Measurements from ENCODE around the gene BEND6. TPM values are rescaled to one million over a fixed set of nuclear protein-coding genes. Genes with fewer than 3 reads are reported as not detected.
A peak's percentile ranks its signal among the peaks of the same experiment; 100 is the strongest.

BEND6 gene
- polyA plus RNA-seq, 1 of the 3 experiments (the other 2 are of a cell fraction): 6.9 TPM

GRCh38 chr6:56992703-56993102, 37.8 kb downstream of the BEND6 start (continued):
- no peak for TF ChIP-seq GABPA (IDR thresholded peaks at IDR 0.05; ENCODE audit: low read depth)
- no peak for TF ChIP-seq EZH2phosphoT487 (IDR thresholded peaks at IDR 0.05; ENCODE audit: borderline replicate concordance, low read depth)
- TF ChIP-seq NRF1 (IDR thresholded peaks at IDR 0.05; ENCODE audit: low read depth, low read length): no peak
- no peak for TF ChIP-seq MXI1 (IDR thresholded peaks at IDR 0.05; ENCODE audit: low read depth, low read length)
- TF ChIP-seq FOXM1 (IDR thresholded peaks at IDR 0.05; ENCODE audit: low read depth): no peak
- TF ChIP-seq IRF3 (IDR thresholded peaks at IDR 0.05; ENCODE audit: low read depth, low read length): no peak

DNA sequence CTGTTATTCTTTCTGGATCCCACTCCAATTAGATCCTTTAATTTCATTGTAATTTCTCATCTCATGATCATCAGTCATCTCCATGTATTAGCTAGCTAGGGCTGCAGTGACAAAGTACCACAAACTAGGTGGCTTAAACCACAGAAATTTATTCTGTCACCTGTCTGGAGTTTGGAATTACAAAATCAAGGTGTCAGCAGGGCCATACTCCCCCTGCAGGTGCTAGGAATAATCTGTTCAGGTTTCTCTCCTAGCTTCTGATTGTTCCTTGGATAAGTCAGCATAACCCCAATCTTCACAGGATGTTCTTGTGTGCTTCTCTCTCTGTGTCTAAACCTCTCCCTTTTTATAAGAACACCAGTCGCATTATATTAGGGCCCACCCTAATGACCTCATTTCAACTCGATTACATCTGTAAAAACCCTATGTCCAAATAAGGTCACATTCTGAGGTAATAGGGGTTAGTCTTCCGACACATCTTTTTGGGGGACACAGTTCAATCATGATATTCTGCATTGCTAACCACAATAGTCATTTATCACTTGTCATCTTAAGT, 40.5 kb downstream of the BEND6 start:
- whole genome bisulfite sequencing (ENCODE audit: low lambda C conversion rate): 74% methylated on average over 3 of the region's 3 CpGs
- Histone ChIP-seq H3K27ac (ENCODE audit: low read depth in 2 of 2, low read length in 1 of 2) (no peak overlapping the region), H3K4me2 (no peak overlapping the region), H3K27me3 (ENCODE audit: insufficient read depth) (no peaks in the 10 kb centered on the region), H3K4me3 (ENCODE audit: low read depth in 2 of 2, low read length in 1 of 2) (no peak overlapping the region), H2AFZ (ENCODE audit: low read depth) (no peak overlapping the region), H3K9ac (no peak overlapping the region), H4K20me1 (ENCODE audit: insufficient read depth) (no peaks in the 10 kb centered on the region), H3K9me2 (no peaks in the 10 kb centered on the region), H3K36me3 (replicated peaks in 1 of 2; ENCODE audit: control insufficient read depth in 1 of 2, insufficient read depth in 2 of 2, low read length in 1 of 2) (peaks cover 0 to 27% of the 10 kb centered on the region in 2 experiments), H3K4me1 (ENCODE audit: control insufficient read depth in 1 of 2, insufficient read depth in 2 of 2, low read depth in 1 of 2, low read length in 1 of 2) (no peaks in the 10 kb centered on the region), H3K79me2 (ENCODE audit: insufficient read depth) (no peaks in the 10 kb centered on the region), H3F3A (replicated peaks; ENCODE audit: insufficient read depth) (no peaks in the 10 kb centered on the region), H3K9me3 (peaks cover 10% of the 10 kb centered on the region; the same call in 1 of the 2 replicates)
- no peak for DNase-seq
- ChIA-PET POLR2A (no interaction called here), CTCF (interaction anchor here (0.5 to 1.6 kb wide), 2 partner anchors 93 to 128 kb away, joined by 3 to 4 read pairs; no protein-coding TSS in a partner anchor)
- TF ChIP-seq, protein P1, sequence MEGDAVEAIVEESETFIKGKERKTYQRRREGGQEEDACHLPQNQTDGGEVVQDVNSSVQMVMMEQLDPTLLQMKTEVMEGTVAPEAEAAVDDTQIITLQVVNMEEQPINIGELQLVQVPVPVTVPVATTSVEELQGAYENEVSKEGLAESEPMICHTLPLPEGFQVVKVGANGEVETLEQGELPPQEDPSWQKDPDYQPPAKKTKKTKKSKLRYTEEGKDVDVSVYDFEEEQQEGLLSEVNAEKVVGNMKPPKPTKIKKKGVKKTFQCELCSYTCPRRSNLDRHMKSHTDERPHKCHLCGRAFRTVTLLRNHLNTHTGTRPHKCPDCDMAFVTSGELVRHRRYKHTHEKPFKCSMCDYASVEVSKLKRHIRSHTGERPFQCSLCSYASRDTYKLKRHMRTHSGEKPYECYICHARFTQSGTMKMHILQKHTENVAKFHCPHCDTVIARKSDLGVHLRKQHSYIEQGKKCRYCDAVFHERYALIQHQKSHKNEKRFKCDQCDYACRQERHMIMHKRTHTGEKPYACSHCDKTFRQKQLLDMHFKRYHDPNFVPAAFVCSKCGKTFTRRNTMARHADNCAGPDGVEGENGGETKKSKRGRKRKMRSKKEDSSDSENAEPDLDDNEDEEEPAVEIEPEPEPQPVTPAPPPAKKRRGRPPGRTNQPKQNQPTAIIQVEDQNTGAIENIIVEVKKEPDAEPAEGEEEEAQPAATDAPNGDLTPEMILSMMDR (IDR thresholded peaks at IDR 0.05): peak; percentile 9; the same call in 1 of the 2 replicates
- TF ChIP-seq REST (IDR thresholded peaks at IDR 0.05; ENCODE audit: low read depth, low read length): no peak
